Measurements from ENCODE around the gene LRP2BP. TPM values are rescaled to one million over a fixed set of nuclear protein-coding genes. Genes with fewer than 3 reads are reported as not detected.

The LRP2BP gene
- total and polyA plus RNA-seq, 2 of the 13 experiments (the other 11 are each of a cell fraction or from before 2014, with no cell fraction given): 0.22 to 0.29 TPM

GRCh38 chr4:185341841-185342240 is 53.9 kb downstream of the LRP2BP start:
- no peak for FAIRE-seq
- Histone ChIP-seq H3K4me1 (ENCODE audit: insufficient read depth, low read length) (no peaks in the 10 kb centered on the region), H3K4me2 (ENCODE audit: low read depth, low read length) (no peak overlapping the region), H3K79me2 (ENCODE audit: insufficient read depth, low read length) (no peaks in the 10 kb centered on the region), H3K9me3 (ENCODE audit: low read length) (no peaks in the 10 kb centered on the region), H3K27ac (ENCODE audit: extremely low read length, insufficient read depth, low read length) (no peak overlapping the region), H4K20me1 (ENCODE audit: insufficient read depth, low read length) (no peaks in the 10 kb centered on the region), H3K36me3 (replicated peaks in 1 of 2; ENCODE audit: control insufficient read depth in 1 of 2, insufficient read depth in 2 of 2, low read length in 2 of 2) (peaks cover 9 to 63% of the 10 kb centered on the region in 2 experiments), H3K4me3 (replicated peaks in 1 of 3; ENCODE audit: insufficient read depth in 1 of 3, low read depth in 2 of 3, low read length in 3 of 3) (no peak overlapping the region), H3K9ac (ENCODE audit: insufficient read depth, low read depth, low read length) (no peak overlapping the region), H3K27me3 (ENCODE audit: control insufficient read depth in 1 of 2, insufficient read depth in 2 of 2, low read length in 2 of 2) (no peaks in the 10 kb centered on the region), H2AFZ (ENCODE audit: low read length) (no peak overlapping the region)
- TF ChIP-seq, protein P1, sequence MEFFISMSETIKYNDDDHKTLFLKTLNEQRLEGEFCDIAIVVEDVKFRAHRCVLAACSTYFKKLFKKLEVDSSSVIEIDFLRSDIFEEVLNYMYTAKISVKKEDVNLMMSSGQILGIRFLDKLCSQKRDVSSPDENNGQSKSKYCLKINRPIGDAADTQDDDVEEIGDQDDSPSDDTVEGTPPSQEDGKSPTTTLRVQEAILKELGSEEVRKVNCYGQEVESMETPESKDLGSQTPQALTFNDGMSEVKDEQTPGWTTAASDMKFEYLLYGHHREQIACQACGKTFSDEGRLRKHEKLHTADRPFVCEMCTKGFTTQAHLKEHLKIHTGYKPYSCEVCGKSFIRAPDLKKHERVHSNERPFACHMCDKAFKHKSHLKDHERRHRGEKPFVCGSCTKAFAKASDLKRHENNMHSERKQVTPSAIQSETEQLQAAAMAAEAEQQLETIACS (CRISPR knock-in tag; IDR thresholded peaks at IDR 0.05): no peak
- no peak for TF ChIP-seq ZNF569 (CRISPR knock-in tag; IDR thresholded peaks at IDR 0.05; ENCODE audit: borderline replicate concordance)
- no peak for TF ChIP-seq ZSCAN30 (CRISPR knock-in tag; IDR thresholded peaks at IDR 0.05)
- TF ChIP-seq ZNF597 (CRISPR knock-in tag; IDR thresholded peaks at IDR 0.05): no peak
- TF ChIP-seq TBX2 (CRISPR knock-in tag; IDR thresholded peaks at IDR 0.05; ENCODE audit: borderline replicate concordance): no peak
- TF ChIP-seq HMG20B (CRISPR knock-in tag; conservative IDR thresholded peaks at IDR 0.05): no peak
- TF ChIP-seq MBNL3 (CRISPR knock-in tag; conservative IDR thresholded peaks at IDR 0.05): no peak
- no peak for TF ChIP-seq ZFP1 (CRISPR knock-in tag; IDR thresholded peaks at IDR 0.05)
- TF ChIP-seq ZNF484 (CRISPR knock-in tag; IDR thresholded peaks at IDR 0.05; ENCODE audit: borderline replicate concordance, low read depth): no peak
- DNase-seq (ENCODE audit: low spot score): no peak
- in situ Hi-C loops (cut with HindIII; ENCODE audit: extremely low pct_ligation_motif_present, low pct_unique_long_range_greater_than_20kb) (no loop called here), intact Hi-C loops (cut with micrococcal nuclease; ENCODE audit: unreplicated experiment) (no loop called here)
- 85% methylated on average over 6 of the region's 6 CpGs for WGBS (ENCODE audit: low lambda C conversion rate)
- BruUV-seq (replicated peaks): no TSS peak
- ChIA-PET POLR2A (no interaction called here), CTCF (ENCODE audit: low intra/inter-chr PET ratio, low total read pairs) (no interaction called here)
- no peak for ATAC-seq

Data from HepG2 (cell line).